GM23338 (cell line): ENCODE data around the gene SF3B1. TPM values are rescaled to one million over a fixed set of nuclear protein-coding genes. Genes with fewer than 3 reads are reported as not detected.

Experiments used
- ATAC-seq: fragments of 200-7000 bp; cut with Tn5 transposase; 3 replicates; pipeline ENCODE4 v1.9.1; 2020
- DNase-seq: peaks from one replicate; pipeline ENCODE4 v3.0.0-alpha.2; 2015; ENCODE audit warnings: low spot score
- H2AFZ ChIP-seq: fragments of 200-600 bp; sonication (generic); 2 replicates; pipeline ENCODE4 v1.8.0; 2016; ENCODE audit warnings: antibody characterized with exemption, mild to moderate bottlenecking, moderate library complexity
- H3F3A ChIP-seq: fragments of 200-600 bp; sonication (generic); replicated peaks from 2 replicates; pipeline ENCODE4 v1.8.0; 2017; ENCODE audit warnings: antibody characterized with exemption, mixed run types, low read depth
- H3K27ac ChIP-seq: fragments of 200-600 bp; sonication (generic); 2 replicates; pipeline ENCODE4 v1.6.1; 2016; ENCODE audit warnings: low read depth
- H3K27me3 ChIP-seq: fragments of 200-600 bp; sonication (generic); 2 replicates; pipeline ENCODE4 v1.8.0; 2016; ENCODE audit warnings: mild to moderate bottlenecking, mixed run types, moderate library complexity; ENCODE audit not compliant: insufficient read depth
- H3K36me3 ChIP-seq: fragments of 200-600 bp; sonication (generic); 2 replicates; pipeline ENCODE4 v1.8.0; 2016; ENCODE audit warnings: mild to moderate bottlenecking; ENCODE audit not compliant: insufficient read depth
- H3K4me1 ChIP-seq: fragments of 200-600 bp; sonication (generic); 2 replicates; pipeline ENCODE4 v1.8.0; 2016; ENCODE audit warnings: mild to moderate bottlenecking, moderate library complexity; ENCODE audit not compliant: insufficient read depth
- H3K4me2 ChIP-seq: fragments of 200-600 bp; sonication (generic); 2 replicates; pipeline ENCODE4 v1.7.1; 2017; ENCODE audit warnings: mixed run types
- H3K4me3 ChIP-seq: fragments of 200-600 bp; sonication (generic); 2 replicates; pipeline ENCODE4 v1.6.1; 2016; ENCODE audit warnings: mixed run types
- H3K79me2 ChIP-seq: fragments of 200-600 bp; sonication (generic); replicated peaks from 2 replicates; pipeline ENCODE4 v1.8.0; 2017; ENCODE audit warnings: mild to moderate bottlenecking; ENCODE audit not compliant: insufficient read depth
- H3K9me2 ChIP-seq: fragments of 200-600 bp; sonication (generic); 2 replicates; pipeline ENCODE4 v1.8.0; 2017; ENCODE audit not compliant: insufficient read depth
- H4K20me1 ChIP-seq: fragments of 200-600 bp; sonication (generic); replicated peaks from 2 replicates; pipeline ENCODE4 v1.8.0; 2017; ENCODE audit warnings: mild to moderate bottlenecking; ENCODE audit not compliant: insufficient read depth
- H3K27ac Mint-ChIP-seq: 2 replicates; pipeline ENCODE4 v1.8.0; 2020; ENCODE audit warnings: inconsistent platforms, mild to moderate bottlenecking, moderate library complexity, mixed read lengths
- H3K27me3 Mint-ChIP-seq: 3 replicates; pipeline ENCODE4 v1.8.0; 2022; ENCODE audit warnings: low read depth, mild to moderate bottlenecking, moderate library complexity, mixed read lengths, inconsistent platforms; ENCODE audit not compliant: insufficient read depth, poor library complexity
- H3K36me3 Mint-ChIP-seq: 3 replicates; pipeline ENCODE4 v1.8.0; 2021; ENCODE audit warnings: low read depth, mild to moderate bottlenecking, inconsistent platforms, moderate library complexity, mixed read lengths
- H3K4me1 Mint-ChIP-seq: 3 replicates; pipeline ENCODE4 v1.8.0; 2020; ENCODE audit warnings: mild to moderate bottlenecking, inconsistent platforms, mixed read lengths
- H3K4me3 Mint-ChIP-seq: 3 replicates; pipeline ENCODE4 v1.8.0; 2021; ENCODE audit warnings: moderate library complexity, mild to moderate bottlenecking, inconsistent platforms, mixed read lengths
- H3K9me3 Mint-ChIP-seq: 3 replicates; pipeline ENCODE4 v1.8.0; 2020; ENCODE audit warnings: moderate library complexity, mild to moderate bottlenecking, inconsistent platforms, mixed read lengths
- CREB1 ChIP-seq: fragments of 250-450 bp; sonication (Bioruptor Pico); IDR thresholded peaks from 2 replicates; pipeline ENCODE4 v1.5.0; 2020; ENCODE audit warnings: low read depth, mild to moderate bottlenecking, moderate library complexity
- ETS1 ChIP-seq: IDR thresholded peaks from 2 replicates; pipeline ENCODE4 v1.6.1; 2016; ENCODE audit warnings: antibody characterized with exemption
- EZH2 ChIP-seq: fragments of 200-600 bp; sonication (generic); IDR thresholded peaks from one replicate; pipeline ENCODE4 v1.8.0; 2017; ENCODE audit warnings: antibody characterized with exemption, mild to moderate bottlenecking, low read depth; ENCODE audit not compliant: unreplicated experiment
- EZH2phosphoT487 ChIP-seq: fragments of 200-600 bp; sonication (generic); IDR thresholded peaks from one replicate; pipeline ENCODE4 v1.8.1; 2018; ENCODE audit warnings: antibody characterized with exemption; ENCODE audit not compliant: unreplicated experiment
- JUNB ChIP-seq: IDR thresholded peaks from one replicate; pipeline ENCODE4 v1.6.1; 2016; ENCODE audit warnings: antibody characterized with exemption; ENCODE audit not compliant: unreplicated experiment
- POLR2AphosphoS5 ChIP-seq: IDR thresholded peaks from 2 replicates; pipeline ENCODE4 v1.6.1; 2016; ENCODE audit warnings: antibody characterized with exemption, low read depth
- STAT1 ChIP-seq: IDR thresholded peaks from one replicate; pipeline ENCODE4 v1.6.1; 2016; ENCODE audit warnings: antibody characterized with exemption; ENCODE audit not compliant: unreplicated experiment
- ZNF114 ChIP-seq: fragments of 250-450 bp; sonication (Bioruptor Pico); IDR thresholded peaks from 2 replicates; pipeline ENCODE4 v1.5.0; 2020; ENCODE audit warnings: mild to moderate bottlenecking, moderate library complexity
- ZNF331 ChIP-seq: fragments of 250-450 bp; sonication (Bioruptor Pico); IDR thresholded peaks from 2 replicates; pipeline ENCODE4 v1.5.0; 2020; ENCODE audit warnings: low read depth, mild to moderate bottlenecking, moderate library complexity
- polyA plus RNA-seq: library from polyadenylated mRNA; unstranded; fragments of >200 nt; fragmentation: Nextera tagmentation; extraction: Ambion mirVana; gene quantifications from 2 replicates; pipeline ENCODE4 v1.2.1, GENCODE V29; 2016
- total RNA-seq: library from RNA; depleted of rRNA; stranded (reverse); fragments of >200 nt; shearing (Covaris generic); gene quantifications from 2 replicates; pipeline ENCODE4 v1.2.3, GENCODE V29; 2014
- TF ChIP-seq, protein P1 (sequence below): IDR thresholded peaks from one replicate; pipeline ENCODE4 v1.6.1; 2018; ENCODE audit warnings: antibody characterized with exemption; ENCODE audit not compliant: unreplicated experiment

Gene SF3B1
- total and polyA plus RNA-seq, 2 experiments from 2014 or later, result 238 to 340 TPM

DNA sequence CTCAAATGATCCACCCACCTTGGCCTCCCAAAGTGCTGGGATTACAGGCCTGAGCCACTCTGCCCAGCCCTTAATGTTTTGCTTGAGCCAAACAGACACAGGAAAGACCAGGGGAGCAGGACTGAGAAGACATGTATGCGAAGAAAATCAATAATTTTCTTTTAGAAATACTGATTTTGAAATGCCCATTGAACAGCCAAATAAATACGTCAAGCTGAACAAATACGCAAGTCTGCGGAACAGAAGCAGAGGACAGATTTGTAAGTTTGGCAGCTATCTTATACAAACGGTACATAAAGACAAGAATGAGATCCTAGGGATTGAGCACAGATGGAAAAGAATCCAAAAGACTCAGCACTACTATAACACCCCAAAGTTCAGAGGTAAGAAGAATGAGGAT, 20.8 kb downstream of the SF3B1 start:
- no peak for DNase-seq
- no peak overlapping the region for H3K27ac Mint-ChIP-seq
- H3K79me2 ChIP-seq, result peaks cover 47% of the 10 kb centered on the region
- H2AFZ ChIP-seq, result no peak overlapping the region
- H3K27me3 Mint-ChIP-seq, result peaks cover 3% of the 10 kb centered on the region
- H3K4me3 ChIP-seq, result no peak overlapping the region
- H3K4me2 ChIP-seq, result no peak overlapping the region
- peaks cover 34% of the 10 kb centered on the region for H4K20me1 ChIP-seq
- no peaks in the 10 kb centered on the region for H3K4me1 Mint-ChIP-seq
- H3K36me3 Mint-ChIP-seq, result peaks cover 81% of the 10 kb centered on the region
- no peaks in the 10 kb centered on the region for H3K9me3 Mint-ChIP-seq
- no peaks in the 10 kb centered on the region for H3K9me2 ChIP-seq
- TF ChIP-seq EZH2 (no peak), CREB1 (CRISPR knock-in tag) (no peak), JUNB (no peak), ETS1 (no peak), ZNF114 (no peak)
- H3F3A ChIP-seq, result peaks cover 21% of the 10 kb centered on the region
- H3K4me3 Mint-ChIP-seq, result no peak overlapping the region
- H3K27ac ChIP-seq, result no peak overlapping the region
- no peaks in the 10 kb centered on the region for H3K27me3 ChIP-seq
- H3K36me3 ChIP-seq, result peaks cover 81% of the 10 kb centered on the region
- H3K4me1 ChIP-seq, result no peaks in the 10 kb centered on the region
- no peak for ATAC-seq

GRCh38 chr2:197405582-197405981, 29.2 kb downstream of the SF3B1 start:
- H3K27me3 Mint-ChIP-seq, result no peaks in the 10 kb centered on the region
- peaks cover 20% of the 10 kb centered on the region for H4K20me1 ChIP-seq
- H3K4me3 ChIP-seq, result no peak overlapping the region
- H3K27ac Mint-ChIP-seq, result no peak overlapping the region
- H2AFZ ChIP-seq, result no peak overlapping the region
- no peak overlapping the region for H3K27ac ChIP-seq
- H3K4me1 ChIP-seq, result no peaks in the 10 kb centered on the region
- peaks cover 15% of the 10 kb centered on the region for H3K79me2 ChIP-seq
- TF ChIP-seq JUNB (no peak), ETS1 (no peak), EZH2phosphoT487 (no peak), ZNF331 (no peak), POLR2AphosphoS5 (no peak), STAT1 (no peak)
- TF ChIP-seq, protein P1, sequence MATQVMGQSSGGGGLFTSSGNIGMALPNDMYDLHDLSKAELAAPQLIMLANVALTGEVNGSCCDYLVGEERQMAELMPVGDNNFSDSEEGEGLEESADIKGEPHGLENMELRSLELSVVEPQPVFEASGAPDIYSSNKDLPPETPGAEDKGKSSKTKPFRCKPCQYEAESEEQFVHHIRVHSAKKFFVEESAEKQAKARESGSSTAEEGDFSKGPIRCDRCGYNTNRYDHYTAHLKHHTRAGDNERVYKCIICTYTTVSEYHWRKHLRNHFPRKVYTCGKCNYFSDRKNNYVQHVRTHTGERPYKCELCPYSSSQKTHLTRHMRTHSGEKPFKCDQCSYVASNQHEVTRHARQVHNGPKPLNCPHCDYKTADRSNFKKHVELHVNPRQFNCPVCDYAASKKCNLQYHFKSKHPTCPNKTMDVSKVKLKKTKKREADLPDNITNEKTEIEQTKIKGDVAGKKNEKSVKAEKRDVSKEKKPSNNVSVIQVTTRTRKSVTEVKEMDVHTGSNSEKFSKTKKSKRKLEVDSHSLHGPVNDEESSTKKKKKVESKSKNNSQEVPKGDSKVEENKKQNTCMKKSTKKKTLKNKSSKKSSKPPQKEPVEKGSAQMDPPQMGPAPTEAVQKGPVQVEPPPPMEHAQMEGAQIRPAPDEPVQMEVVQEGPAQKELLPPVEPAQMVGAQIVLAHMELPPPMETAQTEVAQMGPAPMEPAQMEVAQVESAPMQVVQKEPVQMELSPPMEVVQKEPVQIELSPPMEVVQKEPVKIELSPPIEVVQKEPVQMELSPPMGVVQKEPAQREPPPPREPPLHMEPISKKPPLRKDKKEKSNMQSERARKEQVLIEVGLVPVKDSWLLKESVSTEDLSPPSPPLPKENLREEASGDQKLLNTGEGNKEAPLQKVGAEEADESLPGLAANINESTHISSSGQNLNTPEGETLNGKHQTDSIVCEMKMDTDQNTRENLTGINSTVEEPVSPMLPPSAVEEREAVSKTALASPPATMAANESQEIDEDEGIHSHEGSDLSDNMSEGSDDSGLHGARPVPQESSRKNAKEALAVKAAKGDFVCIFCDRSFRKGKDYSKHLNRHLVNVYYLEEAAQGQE, result no peak
- H3K4me1 Mint-ChIP-seq, result no peaks in the 10 kb centered on the region
- ATAC-seq (no peak), DNase-seq (no peak)
- H3F3A ChIP-seq, result 0 out of 2 replicates have a peak, but pooled peaks cover 5% of the 10 kb centered on the region
- no peak overlapping the region for H3K4me3 Mint-ChIP-seq
- peaks cover 95% of the 10 kb centered on the region for H3K36me3 Mint-ChIP-seq
- H3K4me2 ChIP-seq, result no peak overlapping the region
- no peaks in the 10 kb centered on the region for H3K27me3 ChIP-seq
- no peaks in the 10 kb centered on the region for H3K9me2 ChIP-seq
- H3K9me3 Mint-ChIP-seq, result no peaks in the 10 kb centered on the region
- H3K36me3 ChIP-seq, result peaks cover 92% of the 10 kb centered on the region
